Ovary (tissue), 3 donors: ENCODE data around the gene AZU1.

Source experiments
- CTCF ChIP-seq, 3 donors: fragments of 450-650 bp in 2 of 3; fragments of 200-600 bp in 1 of 3; IDR thresholded peaks; one replicate each; pipeline versions ENCODE4 v1.5.1 to v1.8.0; 2016 to 2022; ENCODE audit warnings: antibody characterized with exemption in 3 of 3, mild to moderate bottlenecking in 1 of 3
- POLR2A ChIP-seq: fragments of 450-650 bp; IDR thresholded peaks from one replicate; pipeline ENCODE4 v1.6.1; 2017; ENCODE audit warnings: antibody characterized with exemption, mild to moderate bottlenecking, moderate library complexity
- donor health status: DM: no; HTN: no; CAD: no.

GRCh38 chr19:782878-783668 lies 44.6 kb upstream of the AZU1 start:
- TF ChIP-seq CTCF (IDR thresholded peaks at IDR 0.05) (no peak), POLR2A (no peak)
